GM12864 (cell line): ENCODE measurements around the gene TMSB15C.
"Not testable (repeated sequence)": the region's sequence is repeated elsewhere in the genome, so short reads cannot be mapped to it uniquely, and the experiment has no call there.

Experiments
- DNase-seq: peaks from one replicate; pipeline ENCODE4 v3.0.0-alpha.2; 2011; ENCODE audit warnings: low read depth
- H3K4me3 ChIP-seq: 2 replicates; pipeline ENCODE4 v1.5.1; 2011; ENCODE audit warnings: mild to moderate bottlenecking, low read depth, low read length, control low read depth
- CTCF ChIP-seq: IDR thresholded peaks from 2 replicates; pipeline ENCODE4 v1.5.1; 2011; ENCODE audit warnings: low read depth, mild to moderate bottlenecking, moderate library complexity, low read length, control low read depth, inconsistent platforms; ENCODE audit errors: missing control alignments

TMSB15C gene

GRCh38 chrX:104085477-104085876 lies 9.4 kb upstream of the TMSB15C start:
- no peak for DNase-seq
- no peak for TF ChIP-seq CTCF
- H3K4me3 ChIP-seq = no peak overlapping the region

- no peak for TF ChIP-seq CTCF
- DNase-seq = no peak
- H3K4me3 ChIP-seq = no peak overlapping the region
Observed at GRCh38 chrX:104084534-104085277, 8.7 kb upstream of the TMSB15C start.

- no peak for DNase-seq
- no peak for TF ChIP-seq CTCF
- H3K4me3 ChIP-seq = no peak overlapping the region
Observed at GRCh38 chrX:104084063-104084462, 8.0 kb upstream of the TMSB15C start.

GRCh38 chrX:104077854-104078253 lies 1.8 kb upstream of the TMSB15C start:
- DNase-seq, H3K4me3 ChIP-seq: not testable (repeated sequence)

GRCh38 chrX:104062636-104063035 lies 13.4 kb downstream of the TMSB15C start:
- not testable (repeated sequence) for DNase-seq, H3K4me3 ChIP-seq

GRCh38 chrX:104054956-104055355 lies 21.1 kb downstream of the TMSB15C start:
- not testable (repeated sequence) for DNase-seq

GRCh38 chrX:104047171-104047570 lies 28.9 kb downstream of the TMSB15C start:
- DNase-seq = no peak
- TF ChIP-seq CTCF = no peak
- no peak overlapping the region for H3K4me3 ChIP-seq

More at GRCh38 chrX:104054956-104055355, 21.1 kb downstream of the TMSB15C start:
- H3K4me3 ChIP-seq = not testable (repeated sequence)

- no peak for TF ChIP-seq CTCF
- no peak for DNase-seq
- H3K4me3 ChIP-seq = no peak overlapping the region
Observed at GRCh38 chrX:104045642-104046041, 30.4 kb downstream of the TMSB15C start.
